ENCODE data around the gene DDX39B. TPM values are rescaled to one million over a fixed set of nuclear protein-coding genes. Genes with fewer than 3 reads are reported as not detected.

DDX39B gene
- total RNA-seq, 1 donor from 2014 or later: 126 TPM

DNA sequence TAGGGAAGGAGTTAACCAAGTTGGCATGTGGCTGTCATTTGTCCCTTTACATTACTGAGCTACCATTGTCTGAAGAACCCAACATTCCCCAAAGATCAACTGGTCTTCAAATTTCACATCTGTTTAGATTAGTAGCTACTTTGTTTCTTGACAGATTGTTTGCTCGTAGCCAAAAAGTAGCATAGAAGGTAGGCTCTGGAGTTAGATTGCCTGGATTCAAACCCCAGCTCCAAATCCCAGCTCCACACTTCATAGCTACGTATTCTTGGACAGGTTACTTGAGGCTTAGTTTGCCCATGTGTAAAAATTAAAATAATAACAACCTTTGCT, 6.7 kb upstream of the DDX39B start:
- no peak for DNase-seq (ENCODE audit: low spot score)
- ATAC-seq: no peak

DNA sequence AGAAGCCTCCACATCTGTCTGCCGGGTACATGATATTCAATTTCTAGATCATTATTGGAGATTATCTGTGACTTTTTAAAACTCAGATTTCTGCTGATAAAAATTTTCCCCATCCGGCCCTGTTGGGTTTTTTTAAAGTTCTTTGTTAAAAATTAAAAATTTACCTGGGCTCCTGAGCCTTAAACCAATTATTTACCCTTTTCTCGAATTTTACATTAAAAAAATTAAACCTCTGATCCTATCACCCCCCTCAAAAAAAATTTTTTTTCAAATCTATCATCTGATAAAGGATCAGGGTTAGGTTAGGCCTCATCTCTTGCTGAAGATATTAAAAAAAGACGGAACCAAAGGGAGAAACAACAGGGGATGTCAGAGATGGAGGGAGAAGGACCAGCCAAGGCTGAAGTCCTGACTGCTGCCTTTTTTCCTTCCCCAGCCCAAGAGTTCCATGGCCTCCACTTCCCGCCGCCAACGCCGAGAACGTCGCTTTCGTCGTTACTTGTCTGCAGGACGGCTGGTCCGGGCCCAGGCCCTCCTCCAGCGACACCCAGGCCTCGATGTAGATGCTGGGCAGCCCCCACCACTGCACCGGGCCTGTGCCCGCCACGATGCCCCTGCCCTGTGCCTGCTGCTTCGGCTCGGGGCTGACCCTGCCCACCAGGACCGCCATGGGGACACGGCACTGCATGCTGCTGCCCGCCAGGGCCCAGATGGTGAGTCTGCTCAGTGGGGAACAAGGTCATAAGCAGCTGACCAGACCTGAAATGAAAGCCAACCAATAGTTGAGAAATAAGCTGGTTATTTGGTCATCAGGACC, 6.1 kb upstream of the DDX39B start:
- ATAC-seq (no peak), DNase-seq (ENCODE audit: low spot score) (no peak)

DNA sequence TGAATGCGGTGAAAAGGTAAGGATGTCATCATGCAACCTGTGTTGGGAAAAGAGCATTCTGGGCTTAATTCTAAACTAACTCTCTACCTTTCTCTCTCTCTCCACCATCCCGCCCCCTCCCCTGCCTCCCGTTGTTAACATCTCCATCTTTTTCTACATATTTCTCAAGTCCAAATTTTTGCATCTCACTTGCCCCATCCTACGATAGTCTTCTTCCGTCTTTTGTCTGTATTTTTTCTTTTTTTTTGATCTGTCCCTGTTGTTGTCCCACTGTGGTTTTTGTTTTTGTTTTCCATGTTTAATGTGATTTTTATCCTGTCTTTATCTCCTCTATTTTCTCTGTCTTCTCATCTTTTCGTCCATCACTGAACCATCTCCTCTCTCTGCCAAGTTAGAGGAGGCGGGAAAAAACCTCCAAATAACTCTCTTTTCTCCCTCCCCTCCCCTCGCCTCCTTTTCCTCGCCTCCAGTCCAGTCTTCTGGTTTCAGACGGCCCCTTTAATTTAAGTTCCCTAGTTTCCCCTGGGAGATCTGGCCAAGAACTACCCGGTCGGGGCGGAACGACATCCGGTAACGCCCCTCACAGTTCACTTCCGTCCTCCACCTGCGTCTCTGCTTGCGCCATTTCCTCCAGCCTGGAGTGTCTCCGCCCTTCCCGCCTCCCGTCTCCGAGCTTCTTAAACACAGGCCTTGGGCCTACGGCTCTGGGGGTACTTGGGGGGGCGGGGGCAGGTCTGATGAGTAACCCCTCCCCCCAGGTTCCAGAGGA, 5.3 kb upstream of the DDX39B start, which contains the start of gene NFKBIL1:
NFKBIL1 (plus strand) TSS at position 651 of the 769 bp plus-strand sequence; CDS start at position 738, 87 bp downstream.
- peak; percentile 95 for DNase-seq (ENCODE audit: low spot score)

DNA sequence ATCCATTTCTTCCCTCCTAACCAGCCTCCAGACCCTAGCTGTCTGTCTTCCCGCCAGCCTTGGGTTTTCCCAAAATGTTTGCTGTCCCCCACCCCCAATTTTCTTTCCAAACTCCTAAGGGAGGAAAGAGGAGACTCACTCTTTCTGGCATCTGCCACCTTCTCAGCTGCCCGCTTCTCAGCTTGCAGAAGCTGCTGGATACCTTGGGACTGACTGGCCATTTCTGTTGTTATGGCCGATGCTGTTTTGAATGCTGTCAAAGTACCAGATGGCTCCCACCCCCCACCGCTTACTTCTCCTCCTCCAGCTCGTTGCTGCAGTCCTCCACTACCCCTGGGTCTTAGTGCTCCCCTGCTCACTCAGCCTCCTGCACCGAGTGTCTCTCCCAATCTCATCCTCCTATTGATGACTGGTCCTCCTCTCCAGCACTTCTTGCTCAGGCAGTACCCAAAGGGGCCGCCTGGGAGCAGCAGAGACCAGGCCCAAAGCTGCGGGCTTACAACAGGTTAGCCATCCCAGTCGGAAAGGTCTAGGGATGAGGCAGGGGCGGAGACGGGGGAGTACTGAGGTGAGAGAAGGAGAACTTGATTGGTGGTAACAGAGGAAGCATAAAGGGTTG, 4.6 kb upstream of the DDX39B start, which contains the start of gene ATP6V1G2:
ATP6V1G2 (minus strand) TSS at position 270 of the 619 bp plus-strand sequence; CDS start at position 221, 49 bp downstream.
- ATAC-seq (peak; percentile 80), DNase-seq (ENCODE audit: low spot score) (peak; percentile 91)

More for the DNA sequence above, 5.3 kb upstream of the DDX39B start, which contains the start of gene NFKBIL1:
- ATAC-seq: peak; percentile 92

DNA sequence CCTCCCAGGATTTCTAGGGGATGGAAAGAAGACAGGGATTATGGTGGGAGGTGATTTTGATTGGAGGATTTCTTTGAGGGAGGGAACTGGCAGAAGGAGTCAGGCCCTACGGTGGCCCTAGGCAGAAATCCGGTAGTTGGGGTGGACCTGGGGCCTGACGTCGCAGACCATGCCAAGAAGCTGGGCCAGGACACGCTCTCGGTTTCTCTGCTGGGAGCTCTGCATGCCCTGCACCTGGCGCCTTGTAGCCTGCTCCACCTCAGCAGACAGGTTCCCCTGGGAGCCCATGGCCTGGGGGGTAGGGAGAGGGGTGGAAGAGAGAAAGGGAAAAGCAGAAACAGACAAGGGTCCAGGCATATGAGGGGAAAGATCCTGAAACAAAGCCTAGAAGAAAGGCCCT, 3.5 kb upstream of the DDX39B start:
- ATAC-seq (no peak), DNase-seq (ENCODE audit: low spot score) (no peak)

DNA sequence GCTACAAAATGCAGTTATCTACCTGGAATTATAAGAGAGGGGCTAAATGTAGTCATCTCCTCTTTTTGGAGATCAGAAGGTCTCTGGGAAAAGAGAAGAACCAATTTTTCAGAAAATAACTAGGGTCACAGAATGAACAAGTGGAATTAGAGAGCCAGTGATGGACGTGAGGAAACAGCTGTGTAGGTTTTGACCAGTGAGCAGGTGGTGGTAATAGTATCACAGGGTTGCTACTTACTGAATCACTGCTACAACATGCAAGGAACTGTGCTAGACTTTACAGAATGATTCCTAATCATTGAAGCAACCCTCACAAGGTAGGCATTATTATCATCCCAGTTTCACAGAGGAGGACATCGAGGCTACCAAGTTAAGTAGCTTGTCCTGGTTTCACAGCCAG, 2.9 kb upstream of the DDX39B start:
- no peak for ATAC-seq

DNA sequence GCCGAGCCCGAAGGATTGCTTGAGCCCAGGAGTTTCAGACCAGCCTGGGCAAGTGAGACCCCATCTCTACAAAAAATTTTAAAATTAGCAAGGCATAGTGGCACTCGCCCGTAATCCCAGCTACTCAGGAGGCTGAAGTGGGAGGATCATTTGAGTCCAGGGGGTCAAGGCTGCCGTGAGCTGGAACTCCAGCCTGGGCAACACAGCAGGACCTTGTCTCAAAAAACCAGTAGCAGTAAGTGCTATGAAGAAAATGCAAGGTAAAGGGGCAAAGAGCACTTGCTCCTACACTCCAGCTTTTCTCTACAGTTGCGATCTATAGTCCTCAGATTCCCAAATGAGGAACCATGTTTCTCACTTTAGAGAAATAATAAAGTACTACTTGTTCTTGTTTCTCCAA, 1.8 kb upstream of the DDX39B start:
- no peak for ATAC-seq
- no peak for DNase-seq (ENCODE audit: low spot score)

More for the DNA sequence above, 2.9 kb upstream of the DDX39B start:
- DNase-seq (ENCODE audit: low spot score): no peak

DNA sequence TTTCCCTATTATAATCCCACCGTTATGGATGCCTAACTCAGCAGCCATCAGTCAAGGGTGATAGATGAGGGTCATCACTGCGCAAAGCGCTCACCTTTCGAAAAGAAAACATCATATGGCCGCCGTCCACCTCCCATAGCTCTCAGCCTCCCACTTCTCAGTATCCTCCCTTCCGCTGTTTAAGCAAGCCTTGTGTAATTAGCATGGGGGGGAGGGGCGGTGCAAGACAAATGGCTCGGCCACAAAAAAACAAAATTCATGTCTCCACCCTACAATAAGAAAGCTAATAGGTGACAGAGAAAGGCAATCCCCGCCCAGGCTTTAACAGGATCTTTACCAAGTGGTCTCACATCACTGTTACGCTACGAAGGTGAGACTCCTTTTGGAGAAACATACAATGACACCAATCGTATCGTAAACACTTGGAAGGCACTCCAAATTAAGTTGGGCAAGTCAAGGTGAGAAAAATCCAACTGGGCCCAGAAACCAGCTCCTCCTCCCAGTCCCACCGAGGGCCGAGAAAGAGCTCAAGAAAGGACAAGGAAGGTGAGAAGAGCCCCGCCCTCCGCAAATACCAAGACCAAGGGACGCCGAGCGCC, 645 bp downstream of the DDX39B start:
- ATAC-seq (peak; percentile 13), DNase-seq (ENCODE audit: low spot score) (no peak)

DNA sequence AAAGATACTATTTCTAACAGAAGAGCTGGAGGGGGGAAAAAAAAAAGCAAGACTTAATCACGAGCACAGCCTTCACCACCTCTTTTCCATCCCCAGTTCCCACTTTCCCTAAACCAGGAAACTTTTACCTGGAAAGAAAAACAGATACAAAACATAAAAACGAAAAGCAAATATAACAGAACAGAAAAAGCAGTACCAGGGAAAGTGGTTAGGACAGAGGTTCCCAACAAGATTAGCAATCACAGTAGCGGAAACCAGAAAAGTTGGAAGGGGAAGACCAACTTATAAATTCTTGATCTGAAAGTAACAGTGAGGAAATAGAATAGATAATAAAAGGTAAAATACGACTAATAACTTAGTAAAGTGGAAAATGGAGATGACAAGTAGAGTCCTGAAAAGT, 1.2 kb downstream of the DDX39B start:
- DNase-seq (ENCODE audit: low spot score) (no peak), ATAC-seq (no peak)

DNA sequence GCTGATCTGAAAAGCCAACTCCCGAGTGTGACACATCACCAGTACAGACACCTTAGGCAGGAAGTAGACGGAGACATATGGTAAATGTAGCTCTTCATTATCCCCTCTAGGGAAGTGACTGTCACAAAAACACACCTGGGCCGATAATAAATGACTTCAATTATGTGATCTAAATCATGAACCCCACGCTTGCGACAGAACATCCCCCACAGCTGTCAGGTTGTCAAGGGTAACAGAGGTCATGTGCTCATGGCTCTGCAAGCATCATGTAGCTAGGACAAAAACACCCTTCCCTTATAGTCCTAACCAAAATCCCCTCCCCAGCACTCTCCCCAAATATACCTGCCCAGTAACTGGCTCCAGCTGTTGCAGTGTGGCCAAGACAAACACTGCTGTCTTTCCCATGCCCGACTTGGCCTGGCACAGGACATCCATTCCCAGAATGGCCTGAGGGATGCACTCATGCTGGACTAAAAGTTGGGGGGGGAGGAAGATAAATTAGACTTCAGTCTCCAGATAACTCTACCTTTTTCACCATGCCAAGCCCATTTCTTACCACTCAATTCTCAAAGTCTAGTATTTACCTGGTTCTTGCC, 2.9 kb downstream of the DDX39B start:
- peak; percentile 69 for DNase-seq (ENCODE audit: low spot score)
- ATAC-seq: peak; percentile 64

DNA sequence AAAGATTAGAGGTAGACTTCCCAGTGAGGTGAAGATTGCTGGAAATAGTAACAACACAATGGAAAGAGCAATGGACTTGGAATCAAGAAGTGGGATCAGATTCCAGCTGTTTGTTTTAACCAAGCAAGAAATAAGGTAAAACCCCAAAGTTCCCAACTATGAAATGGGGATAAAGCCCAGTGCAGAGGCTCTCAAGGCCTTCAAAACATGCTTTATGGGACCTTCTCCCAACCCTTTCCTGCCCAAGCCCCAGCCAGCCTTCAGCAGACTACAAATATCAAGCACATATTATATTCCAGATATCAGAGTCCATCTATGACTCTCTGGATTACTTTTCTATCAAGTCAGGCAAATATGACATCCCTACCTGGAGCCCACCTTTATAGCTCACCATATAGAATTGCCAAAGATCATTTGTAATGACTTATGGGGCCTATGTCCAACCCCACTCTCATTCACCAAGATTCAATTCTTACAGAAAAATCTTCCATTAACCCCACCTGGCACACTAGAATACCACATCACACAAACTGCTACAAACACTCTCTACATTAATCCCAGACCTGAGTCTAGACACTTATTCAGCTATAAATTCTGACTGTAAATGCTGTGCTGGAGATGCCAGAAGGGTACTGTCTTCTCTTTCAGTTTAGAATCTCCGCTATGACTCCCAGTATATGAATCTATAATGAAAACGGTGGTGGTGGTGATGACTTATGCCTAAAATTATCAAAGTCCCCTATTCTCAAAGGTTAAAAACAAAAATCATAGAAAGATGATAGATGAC, 6.1 kb downstream of the DDX39B start:
- DNase-seq (ENCODE audit: low spot score): no peak
- no peak for ATAC-seq

DNA sequence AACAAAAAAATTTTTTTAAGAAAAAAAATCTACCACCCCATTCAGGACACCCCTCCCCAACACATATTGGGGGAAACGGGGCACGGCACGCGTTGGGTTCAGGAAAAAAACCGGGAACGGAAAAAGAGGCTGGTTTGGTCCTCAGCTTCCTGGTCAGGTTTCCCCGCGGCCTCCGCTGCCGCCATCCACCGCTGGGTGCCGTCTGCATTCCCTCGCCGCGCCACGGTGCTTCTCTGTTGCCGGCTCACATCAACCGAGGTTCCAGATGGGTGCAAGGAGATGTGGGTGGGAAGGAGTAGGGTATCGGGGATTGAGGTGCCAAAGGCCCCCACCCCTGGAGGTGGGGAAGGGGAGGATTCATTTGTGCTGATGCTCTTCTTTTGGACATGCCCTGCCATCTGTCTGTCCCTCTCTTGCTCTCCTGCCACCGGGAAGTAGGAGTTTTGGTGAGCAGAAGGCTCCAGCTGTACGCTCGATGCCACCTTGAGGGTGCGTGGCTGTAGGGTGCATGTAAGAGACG, 7.2 kb downstream of the DDX39B start:
- DNase-seq (ENCODE audit: low spot score): no peak
- ATAC-seq: no peak

DNA sequence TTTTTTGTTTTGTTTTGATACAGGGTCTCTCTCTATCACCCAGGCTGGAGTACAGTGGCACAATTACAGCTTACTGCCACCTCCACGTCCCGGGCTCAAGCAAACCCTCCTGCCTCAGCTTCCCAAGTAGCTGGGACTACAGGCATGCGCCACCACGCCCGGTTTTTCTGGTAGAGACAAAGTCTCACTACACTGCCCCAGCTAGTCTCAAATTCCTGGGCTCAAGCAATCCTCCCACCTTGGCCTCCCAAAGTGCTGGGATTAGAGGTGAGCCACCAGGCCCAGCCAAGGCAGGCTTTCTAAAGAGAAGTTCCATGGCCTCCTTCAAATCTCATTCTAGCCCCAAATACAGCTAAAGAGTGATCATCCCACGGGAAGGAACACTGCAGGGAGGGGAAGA, 7.8 kb downstream of the DDX39B start:
- no peak for ATAC-seq
- DNase-seq (ENCODE audit: low spot score): no peak

DNA sequence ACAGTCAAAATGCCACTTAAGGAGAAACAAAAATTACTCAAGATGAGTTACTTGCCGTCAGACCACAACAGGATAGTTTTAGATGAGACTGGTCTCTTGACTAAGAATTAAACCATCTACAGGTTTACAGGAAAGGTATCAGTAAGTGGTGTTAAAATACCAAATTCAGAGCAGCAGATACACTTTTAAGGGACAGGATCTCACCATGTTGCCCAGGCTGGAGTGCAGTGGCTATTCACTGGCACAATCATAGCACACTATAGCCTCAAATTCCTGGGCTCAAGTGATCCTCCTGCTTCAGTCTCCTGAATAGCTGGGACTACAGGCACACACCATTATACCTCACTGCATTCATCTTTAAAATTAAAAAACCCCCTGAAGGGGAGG, 8.4 kb downstream of the DDX39B start:
- DNase-seq (ENCODE audit: low spot score) (no peak), ATAC-seq (no peak)

DNA sequence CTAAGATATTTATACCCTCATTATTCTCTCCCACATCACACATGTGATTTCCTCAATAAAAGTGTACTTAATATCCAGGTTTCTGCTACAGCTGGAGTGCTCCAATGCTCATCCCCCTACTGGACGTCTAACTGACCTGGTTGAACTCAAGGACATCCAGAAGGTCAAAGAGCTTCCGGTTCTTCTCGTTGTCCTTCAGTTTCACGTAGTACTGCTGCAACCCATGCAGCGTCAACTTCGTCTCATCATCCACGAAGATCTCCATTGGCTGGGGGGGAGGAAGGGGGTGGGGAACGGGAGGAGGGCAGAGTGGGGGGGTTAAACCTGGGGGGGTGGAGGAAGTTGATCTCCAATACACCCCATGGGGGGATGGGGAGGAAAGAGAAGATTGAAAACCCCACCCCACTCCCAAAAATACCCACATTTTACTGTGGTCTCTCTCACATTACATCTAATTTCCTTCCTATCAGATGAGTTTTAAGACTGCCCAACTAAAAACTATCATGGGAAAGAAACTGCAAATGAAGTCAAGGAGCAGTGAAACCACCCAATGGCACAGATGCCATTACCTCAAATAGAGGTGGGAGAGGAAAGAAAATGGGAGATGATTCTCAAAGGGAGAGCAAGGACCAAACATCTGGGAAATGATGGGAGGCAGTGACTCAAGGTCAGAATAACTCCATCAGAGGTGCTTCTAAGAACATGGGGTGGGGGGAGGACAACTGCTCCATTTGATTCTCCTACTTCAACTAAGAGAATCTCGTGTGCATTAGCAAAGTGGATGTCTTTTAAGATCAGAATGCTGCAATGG, 9.0 kb downstream of the DDX39B start:
- ATAC-seq: peak; percentile 25
- no peak for DNase-seq (ENCODE audit: low spot score)

DNA sequence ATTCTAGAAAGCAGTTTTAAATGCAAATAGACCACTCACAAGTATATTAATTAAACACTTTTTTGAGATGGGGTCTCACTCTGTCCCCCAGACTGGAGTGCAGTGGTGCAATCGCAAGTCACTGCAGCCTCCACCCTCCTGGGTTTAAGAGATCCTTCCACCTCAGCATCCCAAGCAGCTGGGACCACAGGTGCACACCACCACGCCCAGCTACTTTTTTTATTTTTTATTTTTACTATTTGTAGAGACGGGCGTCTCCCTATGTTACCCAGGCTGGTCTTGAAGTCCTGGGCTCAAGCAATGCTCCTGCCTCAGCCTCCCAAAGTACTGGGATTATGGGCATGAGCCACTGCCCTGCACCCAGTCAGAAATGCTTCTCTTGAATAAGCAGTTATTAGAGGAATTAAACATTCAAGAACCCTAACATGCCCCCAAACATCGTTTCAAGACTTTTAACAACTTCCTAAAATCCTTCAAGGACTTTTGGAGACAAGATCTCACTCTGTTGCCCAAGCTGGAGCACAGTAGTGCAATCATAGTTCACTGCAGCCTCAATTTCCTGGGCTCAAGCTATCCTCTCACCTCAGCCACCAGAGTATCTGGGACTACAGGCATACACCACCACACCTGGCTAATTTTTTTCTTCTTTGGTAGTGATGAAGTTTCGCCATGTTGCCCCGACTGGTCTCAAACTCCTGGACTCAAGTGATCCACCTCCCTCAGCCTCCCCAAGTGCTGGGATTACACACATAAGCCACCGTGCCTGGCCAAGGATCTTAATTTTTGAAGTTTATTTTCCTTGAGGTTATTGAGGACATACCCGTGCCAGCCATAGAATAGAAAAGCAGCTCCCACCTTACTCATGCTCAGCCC, 9.8 kb downstream of the DDX39B start:
- DNase-seq (ENCODE audit: low spot score) (no peak), ATAC-seq (no peak)

DNA sequence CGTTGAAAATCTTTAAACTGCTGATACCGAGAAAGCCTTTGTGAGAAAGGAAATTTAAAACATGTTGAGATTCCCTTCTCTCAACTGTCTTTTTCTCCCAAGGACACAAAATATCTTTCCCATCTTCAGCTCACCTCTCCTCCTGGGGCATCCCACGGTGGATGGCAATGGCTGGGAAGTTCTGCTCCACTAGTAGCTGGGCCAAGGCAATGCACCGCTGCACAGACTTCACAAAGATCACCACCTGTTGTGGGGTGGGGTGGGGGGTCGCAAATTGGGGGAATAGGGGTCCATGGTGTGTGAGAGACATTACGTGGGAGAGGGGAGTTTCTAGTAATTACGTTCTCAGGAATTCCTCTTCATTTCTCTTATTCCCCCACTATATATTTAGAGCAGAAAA, 10.6 kb downstream of the DDX39B start:
- no peak for ATAC-seq

DNA sequence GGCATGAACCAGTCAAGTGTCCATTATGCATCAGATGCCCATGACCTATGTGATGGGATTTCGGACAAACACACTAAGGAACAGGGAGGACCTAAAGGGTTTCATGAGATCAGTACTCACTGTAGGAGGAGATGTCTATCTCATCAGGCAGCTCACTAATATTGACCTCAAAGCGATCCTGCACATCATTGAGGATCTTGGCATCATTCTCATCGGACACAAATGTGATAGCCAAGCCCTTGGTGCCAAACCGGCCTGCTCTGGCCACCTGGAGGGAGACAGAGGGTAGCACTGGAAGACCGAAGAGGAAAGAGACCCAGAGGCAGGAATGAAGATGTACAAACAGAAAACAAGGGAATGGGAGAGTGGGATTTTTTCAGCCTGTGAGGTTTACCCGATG, 11.1 kb downstream of the DDX39B start:
- DNase-seq (ENCODE audit: low spot score) (no peak), ATAC-seq (no peak)

More for the DNA sequence above, 10.6 kb downstream of the DDX39B start:
- DNase-seq (ENCODE audit: low spot score): no peak

All from left lobe of liver (tissue), 2 donors.